ENCODE results near the gene FPR3. TPM values are rescaled to one million over a fixed set of nuclear protein-coding genes. Genes with fewer than 3 reads are reported as not detected.

Gene FPR3
- total and polyA plus RNA-seq, 2 donors (not counting 1 experiment from before 2014, with no cell fraction given) = 0.44 TPM; not detected in 1

DNA sequence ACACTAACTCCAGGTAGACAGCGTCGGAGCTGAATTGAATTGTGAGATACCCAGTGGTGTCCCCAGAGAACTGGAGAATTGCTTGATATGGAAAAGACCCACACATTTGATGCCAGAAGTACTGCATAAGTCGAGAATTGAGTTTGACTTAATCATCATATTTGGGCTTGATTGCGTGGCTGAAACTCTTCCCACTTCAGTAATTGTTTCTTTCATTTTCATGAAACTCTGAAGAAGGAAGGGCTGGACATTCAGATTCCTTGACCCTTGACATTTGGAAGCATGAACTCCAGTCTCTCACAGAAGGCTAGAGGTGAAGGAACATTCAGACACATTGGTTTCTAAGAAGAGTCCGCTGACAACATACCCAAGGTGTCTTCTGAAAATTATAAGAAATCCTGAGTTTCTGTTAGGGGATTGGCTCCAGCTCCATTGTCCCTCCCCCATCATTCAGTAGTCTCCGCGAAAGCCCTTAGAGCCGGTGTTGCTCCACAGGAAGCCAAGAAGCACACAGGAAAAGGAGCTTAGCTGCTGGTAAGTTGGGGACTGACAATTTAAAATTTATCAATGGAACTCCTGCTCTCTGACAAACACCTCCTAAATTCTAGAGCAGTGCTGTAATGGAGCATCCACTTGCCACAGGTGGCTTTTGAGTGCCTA lies 34.1 kb upstream of the FPR3 start, which contains the start of gene FPR2:
Gene FPR2, plus strand, starts transcription at position 484 of the 660 bp plus-strand sequence. CDS start 7,479 bp downstream, outside the sequence.
- DNase-seq (no peak), ATAC-seq (ENCODE audit: low read depth) (no peak)
- TF ChIP-seq EZH2 (IDR thresholded peaks at IDR 0.05; ENCODE audit: borderline replicate concordance, insufficient read depth, low read depth, low read length, poor library complexity, severe bottlenecking) = no peak
- TF ChIP-seq, protein P1, sequence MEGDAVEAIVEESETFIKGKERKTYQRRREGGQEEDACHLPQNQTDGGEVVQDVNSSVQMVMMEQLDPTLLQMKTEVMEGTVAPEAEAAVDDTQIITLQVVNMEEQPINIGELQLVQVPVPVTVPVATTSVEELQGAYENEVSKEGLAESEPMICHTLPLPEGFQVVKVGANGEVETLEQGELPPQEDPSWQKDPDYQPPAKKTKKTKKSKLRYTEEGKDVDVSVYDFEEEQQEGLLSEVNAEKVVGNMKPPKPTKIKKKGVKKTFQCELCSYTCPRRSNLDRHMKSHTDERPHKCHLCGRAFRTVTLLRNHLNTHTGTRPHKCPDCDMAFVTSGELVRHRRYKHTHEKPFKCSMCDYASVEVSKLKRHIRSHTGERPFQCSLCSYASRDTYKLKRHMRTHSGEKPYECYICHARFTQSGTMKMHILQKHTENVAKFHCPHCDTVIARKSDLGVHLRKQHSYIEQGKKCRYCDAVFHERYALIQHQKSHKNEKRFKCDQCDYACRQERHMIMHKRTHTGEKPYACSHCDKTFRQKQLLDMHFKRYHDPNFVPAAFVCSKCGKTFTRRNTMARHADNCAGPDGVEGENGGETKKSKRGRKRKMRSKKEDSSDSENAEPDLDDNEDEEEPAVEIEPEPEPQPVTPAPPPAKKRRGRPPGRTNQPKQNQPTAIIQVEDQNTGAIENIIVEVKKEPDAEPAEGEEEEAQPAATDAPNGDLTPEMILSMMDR (IDR thresholded peaks at IDR 0.05) = no peak
- peaks cover 5% of the 10 kb centered on the region for H3K9me3 Mint-ChIP-seq (ENCODE audit: insufficient read depth)
- Histone ChIP-seq H3K27me3 (replicated peaks in 1 of 4; ENCODE audit: control extremely low read depth in 1 of 4, control insufficient read depth in 3 of 4, insufficient read depth in 4 of 4, low read length in 3 of 4) (peaks cover 0 to 14% (median 2%) of the 10 kb centered on the region in 4 experiments), H2AFZ (ENCODE audit: insufficient read depth, low read depth, low read length, poor library complexity, severe bottlenecking) (no peak within 1 kb of the TSS), H4K20me1 (ENCODE audit: control insufficient read depth, insufficient read depth, low read length, poor library complexity, severe bottlenecking) (no peaks in the 10 kb centered on the region), H3K4me2 (replicated peaks; ENCODE audit: low read depth, low read length, poor library complexity, severe bottlenecking) (no peak within 1 kb of the TSS), H3K27ac (ENCODE audit: low read length in 2 of 2) (no peak within 1 kb of the TSS), H3K9me3 (ENCODE audit: control extremely low read depth in 1 of 3, control insufficient read depth in 2 of 3, insufficient read depth in 1 of 3, low read length in 2 of 3) (no peaks in the 10 kb centered on the region), H3K4me3 (ENCODE audit: control extremely low read depth in 1 of 5, extremely low read depth in 1 of 5, insufficient read depth in 1 of 5, low read depth in 2 of 5, low read length in 4 of 5) (peak within 1 kb of the TSS in 1 of 5 experiments; percentile 69), H3K9ac (ENCODE audit: low read length) (no peak within 1 kb of the TSS), H3K79me2 (ENCODE audit: control insufficient read depth, insufficient read depth, low read length) (no peaks in the 10 kb centered on the region), H3K36me3 (replicated peaks in 1 of 2; ENCODE audit: control extremely low read depth in 1 of 2, control insufficient read depth in 1 of 2, extremely low read depth in 1 of 2, insufficient read depth in 2 of 2, low read length in 1 of 2) (no peaks in the 10 kb centered on the region), H3K4me1 (ENCODE audit: control insufficient read depth in 2 of 2, insufficient read depth in 2 of 2, low read length in 2 of 2) (no peaks in the 10 kb centered on the region)
- no peak within 1 kb of the TSS for H3K27ac Mint-ChIP-seq
- H3K4me1 Mint-ChIP-seq = no peaks in the 10 kb centered on the region
- intact Hi-C loops (cut with micrococcal nuclease) = no loop called here
- 92% methylated on average over 3 of the region's 8 CpGs for WGBS (ENCODE audit: insufficient coverage)
- CTCF ChIA-PET = no interaction called here
- peaks cover 44% of the 10 kb centered on the region for H3K27me3 Mint-ChIP-seq
- POLR2A ChIA-PET = no interaction called here
- H3K4me3 Mint-ChIP-seq = no peak within 1 kb of the TSS

DNA sequence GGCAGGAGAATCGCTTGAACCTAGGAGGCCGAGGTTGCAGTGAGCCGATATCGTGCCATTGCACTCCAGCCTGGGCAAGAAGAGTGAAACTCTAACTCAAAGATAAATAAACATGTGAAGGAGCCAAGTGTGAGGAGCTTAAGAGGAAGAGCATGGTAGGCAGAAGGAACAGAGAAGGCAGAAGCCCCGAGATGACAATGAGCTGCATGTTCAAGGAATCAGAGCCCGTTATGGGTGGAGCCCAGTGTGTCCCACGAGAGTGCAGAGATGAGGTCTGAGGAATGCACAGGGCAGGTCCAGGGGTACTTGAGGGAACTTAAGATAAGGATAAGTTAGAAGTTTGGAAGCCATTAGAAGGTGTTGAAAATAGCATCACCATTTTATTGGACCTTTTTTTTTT lies 33.3 kb upstream of the FPR3 start:
- H3K4me3 ChIP-seq (ENCODE audit: control extremely low read depth in 1 of 5, extremely low read depth in 1 of 5, insufficient read depth in 1 of 5, low read depth in 2 of 5, low read length in 4 of 5) = peak overlapping the region in 1 of 5 experiments; percentile 69
- H3K4me2 ChIP-seq (replicated peaks; ENCODE audit: low read depth, low read length, poor library complexity, severe bottlenecking) = no peak overlapping the region
- 88% methylated on average over 5 of the region's 7 CpGs for WGBS (ENCODE audit: insufficient coverage)
- H3K27ac ChIP-seq (ENCODE audit: low read length in 2 of 2) = no peak overlapping the region
- H3K9me3 Mint-ChIP-seq (ENCODE audit: insufficient read depth) = peaks cover 5% of the 10 kb centered on the region
- intact Hi-C loops (cut with micrococcal nuclease) = no loop called here
- H3K27me3 Mint-ChIP-seq = peaks cover 47% of the 10 kb centered on the region
- CTCF ChIA-PET = no interaction called here
- H3K27ac Mint-ChIP-seq = no peak overlapping the region
- TF ChIP-seq EZH2 (IDR thresholded peaks at IDR 0.05; ENCODE audit: borderline replicate concordance, insufficient read depth, low read depth, low read length, poor library complexity, severe bottlenecking) = no peak
- TF ChIP-seq, protein P1 (IDR thresholded peaks at IDR 0.05) = no peak
- POLR2A ChIA-PET = no interaction called here
- no peaks in the 10 kb centered on the region for H3K36me3 ChIP-seq (replicated peaks in 1 of 2; ENCODE audit: control extremely low read depth in 1 of 2, control insufficient read depth in 1 of 2, extremely low read depth in 1 of 2, insufficient read depth in 2 of 2, low read length in 1 of 2)
- no peaks in the 10 kb centered on the region for H3K4me1 ChIP-seq (ENCODE audit: control insufficient read depth in 2 of 2, insufficient read depth in 2 of 2, low read length in 2 of 2)
- ATAC-seq (ENCODE audit: low read depth) (no peak), DNase-seq (no peak)
- H3K9me3 ChIP-seq (ENCODE audit: control extremely low read depth in 1 of 3, control insufficient read depth in 2 of 3, insufficient read depth in 1 of 3, low read length in 2 of 3) = no peaks in the 10 kb centered on the region
- H3K4me3 Mint-ChIP-seq = no peak overlapping the region
- H3K27me3 ChIP-seq (replicated peaks in 1 of 4; ENCODE audit: control extremely low read depth in 1 of 4, control insufficient read depth in 3 of 4, insufficient read depth in 4 of 4, low read length in 3 of 4) = peaks cover 0 to 13% (median 2%) of the 10 kb centered on the region in 4 experiments
- H2AFZ ChIP-seq (ENCODE audit: insufficient read depth, low read depth, low read length, poor library complexity, severe bottlenecking) = no peak overlapping the region
- no peaks in the 10 kb centered on the region for H3K4me1 Mint-ChIP-seq
- H3K9ac ChIP-seq (ENCODE audit: low read length) = no peak overlapping the region
- no peaks in the 10 kb centered on the region for H3K79me2 ChIP-seq (ENCODE audit: control insufficient read depth, insufficient read depth, low read length)
- no peaks in the 10 kb centered on the region for H4K20me1 ChIP-seq (ENCODE audit: control insufficient read depth, insufficient read depth, low read length, poor library complexity, severe bottlenecking)
